ENCODE measurements around the gene TMEM218. TPM values are rescaled to one million over a fixed set of nuclear protein-coding genes. Genes with fewer than 3 reads are reported as not detected.

The TMEM218 gene
- total RNA-seq, 6 experiments from 2014 or later: 14.9 to 24.3 (median 20.7) TPM

GRCh38 chr11:125079151-125079877 is 32.1 kb downstream of the TMEM218 start:
- Mint-ChIP-seq H3K27ac (no peak overlapping the region), H3K4me1 (ENCODE audit: low read depth) (peaks cover 46% of the 10 kb centered on the region), H3K9me3 (no peaks in the 10 kb centered on the region), H3K27me3 (ENCODE audit: insufficient read depth) (0 out of 2 replicates have a peak, but pooled peaks cover 2% of the 10 kb centered on the region), H3K4me3 (no peak overlapping the region), H3K36me3 (ENCODE audit: low read depth) (no peaks in the 10 kb centered on the region)
- DNase-seq: no peak
- TF ChIP-seq, protein P1, sequence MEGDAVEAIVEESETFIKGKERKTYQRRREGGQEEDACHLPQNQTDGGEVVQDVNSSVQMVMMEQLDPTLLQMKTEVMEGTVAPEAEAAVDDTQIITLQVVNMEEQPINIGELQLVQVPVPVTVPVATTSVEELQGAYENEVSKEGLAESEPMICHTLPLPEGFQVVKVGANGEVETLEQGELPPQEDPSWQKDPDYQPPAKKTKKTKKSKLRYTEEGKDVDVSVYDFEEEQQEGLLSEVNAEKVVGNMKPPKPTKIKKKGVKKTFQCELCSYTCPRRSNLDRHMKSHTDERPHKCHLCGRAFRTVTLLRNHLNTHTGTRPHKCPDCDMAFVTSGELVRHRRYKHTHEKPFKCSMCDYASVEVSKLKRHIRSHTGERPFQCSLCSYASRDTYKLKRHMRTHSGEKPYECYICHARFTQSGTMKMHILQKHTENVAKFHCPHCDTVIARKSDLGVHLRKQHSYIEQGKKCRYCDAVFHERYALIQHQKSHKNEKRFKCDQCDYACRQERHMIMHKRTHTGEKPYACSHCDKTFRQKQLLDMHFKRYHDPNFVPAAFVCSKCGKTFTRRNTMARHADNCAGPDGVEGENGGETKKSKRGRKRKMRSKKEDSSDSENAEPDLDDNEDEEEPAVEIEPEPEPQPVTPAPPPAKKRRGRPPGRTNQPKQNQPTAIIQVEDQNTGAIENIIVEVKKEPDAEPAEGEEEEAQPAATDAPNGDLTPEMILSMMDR (IDR thresholded peaks at IDR 0.05): no peak

- DNase-seq: no peak
- TF ChIP-seq, protein P1 (IDR thresholded peaks at IDR 0.05): no peak
- Mint-ChIP-seq H3K9me3 (no peaks in the 10 kb centered on the region), H3K27ac (no peak overlapping the region), H3K36me3 (ENCODE audit: low read depth) (no peaks in the 10 kb centered on the region), H3K27me3 (ENCODE audit: insufficient read depth) (peaks cover 1% of the 10 kb centered on the region; the same call in 1 of the 2 replicates), H3K4me1 (ENCODE audit: low read depth) (peaks cover 39% of the 10 kb centered on the region), H3K4me3 (no peak overlapping the region)
Measured at GRCh38 chr11:125078516-125079140, 32.8 kb downstream of the TMEM218 start.

- H3K27me3 Mint-ChIP-seq (ENCODE audit: insufficient read depth): peaks cover 1% of the 10 kb centered on the region; the same call in 1 of the 2 replicates
- no peak overlapping the region for H3K27ac Mint-ChIP-seq
- peaks cover 33% of the 10 kb centered on the region for H3K4me1 Mint-ChIP-seq (ENCODE audit: low read depth)
- TF ChIP-seq, protein P1 (IDR thresholded peaks at IDR 0.05): no peak
- H3K36me3 Mint-ChIP-seq (ENCODE audit: low read depth): no peaks in the 10 kb centered on the region
- no peaks in the 10 kb centered on the region for H3K9me3 Mint-ChIP-seq
- no peak for DNase-seq
- H3K4me3 Mint-ChIP-seq: no peak overlapping the region
Measured at GRCh38 chr11:125078016-125078415, 33.4 kb downstream of the TMEM218 start.

DNA sequence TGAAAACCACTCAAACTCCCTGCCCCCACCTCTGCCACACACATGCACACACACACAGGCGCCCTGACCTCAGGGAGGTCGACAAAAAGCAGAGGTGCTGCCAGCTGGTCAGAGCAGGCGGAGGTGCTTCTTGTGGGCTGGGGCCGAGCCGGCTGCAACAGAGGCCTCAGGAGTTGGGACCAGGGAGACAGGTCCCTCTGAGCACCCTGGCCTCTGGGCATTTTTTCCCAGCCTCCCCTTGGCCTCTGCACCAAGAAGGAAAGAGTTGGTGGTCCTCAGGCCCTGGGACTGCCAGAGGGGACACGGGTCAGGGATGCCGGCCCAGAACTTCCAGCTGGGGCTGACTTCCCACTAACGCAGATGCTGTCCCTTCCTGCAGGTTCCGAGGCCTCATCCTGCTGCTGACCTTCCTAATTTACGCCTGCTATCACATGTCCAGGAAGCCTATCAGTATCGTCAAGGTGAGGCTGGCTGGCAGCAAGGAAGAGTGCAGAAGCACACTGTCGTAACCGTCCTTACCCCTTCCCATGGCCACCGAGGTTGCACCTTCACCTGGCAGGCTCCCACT is 35.0 kb downstream of the TMEM218 start:
- no peak overlapping the region for H3K4me3 Mint-ChIP-seq
- H3K36me3 Mint-ChIP-seq (ENCODE audit: low read depth): no peaks in the 10 kb centered on the region
- H3K27me3 Mint-ChIP-seq (ENCODE audit: insufficient read depth): peaks cover 4% of the 10 kb centered on the region
- H3K4me1 Mint-ChIP-seq (ENCODE audit: low read depth): peaks cover 22% of the 10 kb centered on the region
- TF ChIP-seq, protein P1 (IDR thresholded peaks at IDR 0.05): no peak
- H3K9me3 Mint-ChIP-seq: no peaks in the 10 kb centered on the region
- H3K27ac Mint-ChIP-seq: peak overlapping the region; percentile 59
- DNase-seq: no peak

DNA sequence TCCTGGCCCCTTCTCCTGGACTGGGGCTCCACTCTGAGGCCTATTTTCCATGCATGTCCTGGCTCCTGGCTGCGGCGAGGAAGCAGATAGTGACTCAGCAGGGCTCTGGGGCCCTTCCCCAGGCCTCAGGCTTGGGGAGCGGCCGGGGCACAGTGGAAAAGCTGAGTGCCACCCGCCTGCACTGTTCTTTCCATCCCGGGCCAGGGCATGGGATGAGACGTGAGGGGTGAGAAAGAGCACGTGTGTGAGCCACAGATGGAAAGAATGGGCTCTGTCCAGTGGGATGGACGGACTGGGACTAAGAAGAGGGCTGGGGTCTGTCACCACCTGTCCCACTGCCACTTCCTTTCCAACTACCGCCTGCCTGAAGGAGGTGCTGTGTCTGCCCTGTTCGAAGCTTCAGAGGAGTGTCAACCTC is 35.5 kb downstream of the TMEM218 start:
- Mint-ChIP-seq H3K36me3 (ENCODE audit: low read depth) (no peaks in the 10 kb centered on the region), H3K27me3 (ENCODE audit: insufficient read depth) (peaks cover 4% of the 10 kb centered on the region), H3K27ac (peak overlapping the region; percentile 59), H3K4me3 (no peak overlapping the region), H3K4me1 (ENCODE audit: low read depth) (peaks cover 28% of the 10 kb centered on the region), H3K9me3 (no peaks in the 10 kb centered on the region)
- DNase-seq: no peak
- TF ChIP-seq, protein P1 (IDR thresholded peaks at IDR 0.05): no peak; the same call in 1 of the 2 replicates

Measured in HFFc6 (cell line).